Body of pancreas (tissue), 4 donors: ENCODE data around the gene GP1BA.

ENCODE experiments used
- POLR2A ChIP-seq, 3 donors: fragments of 450-650 bp; IDR thresholded peaks; one replicate each; pipeline ENCODE4 v1.6.1; 2016; ENCODE audit warnings: antibody characterized with exemption in 3 of 3, mild to moderate bottlenecking in 2 of 3
- TF ChIP-seq, protein P1 (sequence below), 7 experiments: fragments of 450-650 bp in 4 of 7; fragments of 200-600 bp in 3 of 7; sonication (generic) in 3 of 7; IDR thresholded peaks; one replicate each; pipeline ENCODE4 v1.5.1; 2016 to 2019; ENCODE audit warnings: antibody characterized with exemption in 7 of 7

- TF ChIP-seq, protein P1, sequence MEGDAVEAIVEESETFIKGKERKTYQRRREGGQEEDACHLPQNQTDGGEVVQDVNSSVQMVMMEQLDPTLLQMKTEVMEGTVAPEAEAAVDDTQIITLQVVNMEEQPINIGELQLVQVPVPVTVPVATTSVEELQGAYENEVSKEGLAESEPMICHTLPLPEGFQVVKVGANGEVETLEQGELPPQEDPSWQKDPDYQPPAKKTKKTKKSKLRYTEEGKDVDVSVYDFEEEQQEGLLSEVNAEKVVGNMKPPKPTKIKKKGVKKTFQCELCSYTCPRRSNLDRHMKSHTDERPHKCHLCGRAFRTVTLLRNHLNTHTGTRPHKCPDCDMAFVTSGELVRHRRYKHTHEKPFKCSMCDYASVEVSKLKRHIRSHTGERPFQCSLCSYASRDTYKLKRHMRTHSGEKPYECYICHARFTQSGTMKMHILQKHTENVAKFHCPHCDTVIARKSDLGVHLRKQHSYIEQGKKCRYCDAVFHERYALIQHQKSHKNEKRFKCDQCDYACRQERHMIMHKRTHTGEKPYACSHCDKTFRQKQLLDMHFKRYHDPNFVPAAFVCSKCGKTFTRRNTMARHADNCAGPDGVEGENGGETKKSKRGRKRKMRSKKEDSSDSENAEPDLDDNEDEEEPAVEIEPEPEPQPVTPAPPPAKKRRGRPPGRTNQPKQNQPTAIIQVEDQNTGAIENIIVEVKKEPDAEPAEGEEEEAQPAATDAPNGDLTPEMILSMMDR (IDR thresholded peaks at IDR 0.05), result no peak
- no peak for TF ChIP-seq POLR2A (IDR thresholded peaks at IDR 0.05)
These were observed 14.9 kb downstream of the GP1BA start for GRCh38 chr17:4947010-4947410.
